ENCODE data around the gene WDR1. TPM values are rescaled to one million over a fixed set of nuclear protein-coding genes. Genes with fewer than 3 reads are reported as not detected.
A peak's percentile ranks its signal among the peaks of the same experiment; 100 is the strongest.

The WDR1 gene
- total and polyA plus RNA-seq, 2 of the 13 experiments (the other 11 are each of a cell fraction or from before 2014, with no cell fraction given): 106 to 198 TPM

- TF ChIP-seq MTF2 (CRISPR knock-in tag; IDR thresholded peaks at IDR 0.05; ENCODE audit: borderline replicate concordance) (no peak), ZNF644 (CRISPR knock-in tag; IDR thresholded peaks at IDR 0.05; ENCODE audit: low read depth) (peak; percentile 36; the same call in 1 of the 2 replicates), STAT6 (CRISPR knock-in tag; IDR thresholded peaks at IDR 0.05; ENCODE audit: borderline replicate concordance) (no peak), HBP1 (CRISPR knock-in tag; IDR thresholded peaks at IDR 0.05; ENCODE audit: low read depth) (0 out of 2 replicates have a peak, but pooled peaks have one; percentile 46), NFE2 (CRISPR knock-in tag; IDR thresholded peaks at IDR 0.05) (no peak), ZSCAN12 (CRISPR knock-in tag; IDR thresholded peaks at IDR 0.05) (no peak), KAT2B (IDR thresholded peaks at IDR 0.05; ENCODE audit: borderline replicate concordance, low read depth, low read length) (no peak), ZBTB21 (CRISPR knock-in tag; IDR thresholded peaks at IDR 0.05) (no peak), HNRNPK (IDR thresholded peaks at IDR 0.05; ENCODE audit: low read depth, low read length, poor library complexity, severe bottlenecking) (no peak), XBP1 (CRISPR knock-in tag; IDR thresholded peaks at IDR 0.05) (no peak), ZSCAN9 (CRISPR knock-in tag; IDR thresholded peaks at IDR 0.05; ENCODE audit: borderline replicate concordance) (peak; percentile 99), CHD2 (IDR thresholded peaks at IDR 0.05; ENCODE audit: low read depth, low read length) (peak; percentile 32; the same call in 1 of the 2 replicates), NFYB (CRISPR knock-in tag; IDR thresholded peaks at IDR 0.05) (no peak), MLX (CRISPR knock-in tag; IDR thresholded peaks at IDR 0.05) (peak; percentile 51; the same call in 1 of the 2 replicates), BRD4 (CRISPR knock-in tag; IDR thresholded peaks at IDR 0.05) (no peak), ZNF33B (CRISPR knock-in tag; IDR thresholded peaks at IDR 0.05) (no peak), ZNF775 (CRISPR knock-in tag; IDR thresholded peaks at IDR 0.05; ENCODE audit: borderline replicate concordance) (no peak), PAWR (CRISPR knock-in tag; IDR thresholded peaks at IDR 0.05; ENCODE audit: borderline replicate concordance) (no peak), ZSCAN31 (CRISPR knock-in tag; IDR thresholded peaks at IDR 0.05; ENCODE audit: low read depth) (peak; percentile 88), NCOA5 (CRISPR knock-in tag; IDR thresholded peaks at IDR 0.05) (no peak), REL (CRISPR knock-in tag; conservative IDR thresholded peaks at IDR 0.05) (no peak)
- TF ChIP-seq, protein P1, sequence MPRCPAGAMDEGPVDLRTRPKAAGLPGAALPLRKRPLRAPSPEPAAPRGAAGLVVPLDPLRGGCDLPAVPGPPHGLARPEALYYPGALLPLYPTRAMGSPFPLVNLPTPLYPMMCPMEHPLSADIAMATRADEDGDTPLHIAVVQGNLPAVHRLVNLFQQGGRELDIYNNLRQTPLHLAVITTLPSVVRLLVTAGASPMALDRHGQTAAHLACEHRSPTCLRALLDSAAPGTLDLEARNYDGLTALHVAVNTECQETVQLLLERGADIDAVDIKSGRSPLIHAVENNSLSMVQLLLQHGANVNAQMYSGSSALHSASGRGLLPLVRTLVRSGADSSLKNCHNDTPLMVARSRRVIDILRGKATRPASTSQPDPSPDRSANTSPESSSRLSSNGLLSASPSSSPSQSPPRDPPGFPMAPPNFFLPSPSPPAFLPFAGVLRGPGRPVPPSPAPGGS (CRISPR knock-in tag; IDR thresholded peaks at IDR 0.05): no peak
- TF ChIP-seq, protein P2, sequence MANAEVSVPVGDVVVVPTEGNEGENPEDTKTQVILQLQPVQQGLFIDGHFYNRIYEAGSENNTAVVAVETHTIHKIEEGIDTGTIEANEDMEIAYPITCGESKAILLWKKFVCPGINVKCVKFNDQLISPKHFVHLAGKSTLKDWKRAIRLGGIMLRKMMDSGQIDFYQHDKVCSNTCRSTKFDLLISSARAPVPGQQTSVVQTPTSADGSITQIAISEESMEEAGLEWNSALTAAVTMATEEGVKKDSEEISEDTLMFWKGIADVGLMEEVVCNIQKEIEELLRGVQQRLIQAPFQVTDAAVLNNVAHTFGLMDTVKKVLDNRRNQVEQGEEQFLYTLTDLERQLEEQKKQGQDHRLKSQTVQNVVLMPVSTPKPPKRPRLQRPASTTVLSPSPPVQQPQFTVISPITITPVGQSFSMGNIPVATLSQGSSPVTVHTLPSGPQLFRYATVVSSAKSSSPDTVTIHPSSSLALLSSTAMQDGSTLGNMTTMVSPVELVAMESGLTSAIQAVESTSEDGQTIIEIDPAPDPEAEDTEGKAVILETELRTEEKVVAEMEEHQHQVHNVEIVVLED (CRISPR knock-in tag; IDR thresholded peaks at IDR 0.05; ENCODE audit: borderline replicate concordance): no peak; the same call in 1 of the 2 replicates
These were observed 6.9 kb upstream of the WDR1 start (continued) for GRCh38 chr4:10123227-10124101.
